Trophoblast cell (in vitro differentiated cells and primary cell): ENCODE data around the gene PTPRT.

ENCODE experiments used
- DNase-seq, 2 donors: peaks; one replicate each; pipeline ENCODE4 v3.0.0-alpha.2; 2016
- H2AFZ ChIP-seq: 2 replicates; pipeline ENCODE4 v1.6.1; 2013; ENCODE audit warnings: low read length, moderate library complexity, mild to moderate bottlenecking; ENCODE audit not compliant: insufficient read depth, poor library complexity
- H2AK5ac ChIP-seq: 2 replicates; pipeline ENCODE4 v1.6.1; 2013; ENCODE audit warnings: mild to moderate bottlenecking, low read length
- H2BK120ac ChIP-seq: 2 replicates; pipeline ENCODE4 v1.6.1; 2013; ENCODE audit warnings: low read length, mild to moderate bottlenecking, moderate library complexity; ENCODE audit not compliant: insufficient read depth, poor library complexity
- H2BK12ac ChIP-seq: 2 replicates; pipeline ENCODE4 v1.6.1; 2013; ENCODE audit warnings: mild to moderate bottlenecking, low read length, moderate library complexity
- H2BK5ac ChIP-seq: 2 replicates; pipeline ENCODE4 v1.6.1; 2013; ENCODE audit warnings: low read length, low read depth, moderate library complexity, mild to moderate bottlenecking; ENCODE audit not compliant: poor library complexity
- H3K14ac ChIP-seq: 2 replicates; pipeline ENCODE4 v1.6.1; 2013; ENCODE audit warnings: mild to moderate bottlenecking, low read length
- H3K18ac ChIP-seq: 2 replicates; pipeline ENCODE4 v1.6.1; 2013; ENCODE audit warnings: mild to moderate bottlenecking, low read length
- H3K23ac ChIP-seq: 2 replicates; pipeline ENCODE4 v1.6.1; 2013; ENCODE audit warnings: low read length
- H3K27ac ChIP-seq: 2 replicates; pipeline ENCODE4 v1.5.1; 2013; ENCODE audit warnings: low read depth, mild to moderate bottlenecking, inconsistent platforms, low read length, moderate library complexity
- H3K27me3 ChIP-seq: 2 replicates; pipeline ENCODE4 v1.6.1; 2013; ENCODE audit warnings: inconsistent platforms, mild to moderate bottlenecking, low read length, moderate library complexity; ENCODE audit not compliant: insufficient read depth
- H3K36me3 ChIP-seq, 2 experiments: 1 replicate in 1 of 2; 2 replicates in 1 of 2; pipeline ENCODE4 v1.6.1; 2013; ENCODE audit warnings: low read length in 2 of 2, mild to moderate bottlenecking in 2 of 2, moderate library complexity in 1 of 2; ENCODE audit not compliant: insufficient read depth in 2 of 2, control insufficient read depth in 1 of 2
- H3K4ac ChIP-seq: 2 replicates; pipeline ENCODE4 v1.6.1; 2013; ENCODE audit warnings: low read depth, mild to moderate bottlenecking, low read length, moderate library complexity
- H3K4me1 ChIP-seq, 2 experiments: 1 replicate in 1 of 2; 2 replicates in 1 of 2; pipeline ENCODE4 v1.6.1; 2013; ENCODE audit warnings: low read length in 2 of 2, mild to moderate bottlenecking in 2 of 2, moderate library complexity in 1 of 2; ENCODE audit not compliant: insufficient read depth in 2 of 2, control insufficient read depth in 1 of 2
- H3K4me2 ChIP-seq: 2 replicates; pipeline ENCODE4 v1.6.1; 2013; ENCODE audit warnings: inconsistent platforms, mild to moderate bottlenecking, low read length, moderate library complexity
- H3K4me3 ChIP-seq: 2 replicates; pipeline ENCODE4 v1.5.1; 2013; ENCODE audit warnings: mild to moderate bottlenecking, low read depth, low read length, inconsistent platforms
- H3K79me1 ChIP-seq: one replicate; pipeline ENCODE4 v1.6.1; 2013; ENCODE audit warnings: low read length
- H3K79me2 ChIP-seq: 2 replicates; pipeline ENCODE4 v1.6.1; 2013; ENCODE audit warnings: low read length, mild to moderate bottlenecking; ENCODE audit not compliant: control insufficient read depth, insufficient read depth, poor library complexity
- H3K9ac ChIP-seq: 2 replicates; pipeline ENCODE4 v1.6.1; 2013; ENCODE audit warnings: mild to moderate bottlenecking, low read length
- H3K9me3 ChIP-seq: 2 replicates; pipeline ENCODE4 v1.6.1; 2013; ENCODE audit warnings: low read depth, mild to moderate bottlenecking, control low read depth, inconsistent platforms, low read length; ENCODE audit not compliant: insufficient read depth
- H4K12ac ChIP-seq: 2 replicates; pipeline ENCODE4 v1.6.1; 2013; ENCODE audit warnings: low read depth, mild to moderate bottlenecking, low read length, moderate library complexity
- H4K8ac ChIP-seq: 2 replicates; pipeline ENCODE4 v1.6.1; 2013; ENCODE audit warnings: low read depth, mild to moderate bottlenecking, low read length, moderate library complexity
- H4K91ac ChIP-seq: one replicate; pipeline ENCODE4 v1.6.1; 2013; ENCODE audit warnings: low read depth, mild to moderate bottlenecking, low read length, moderate library complexity
- WGBS: extraction: QIAGEN DNeasy Blood & Tissue Kit; methylation state at CpG from one replicate; pipeline ENCODE4 v1.1.7; 2013; ENCODE audit warnings: missing lambda C conversion rate; ENCODE audit not compliant: insufficient read length, insufficient coverage; ENCODE audit errors: extremely low coverage; 5-methylcytosine and 5-hydroxymethylcytosine counted together

The PTPRT gene

GRCh38 chr20:42775037-42775436 lies 414.7 kb downstream of the PTPRT start:
- H4K12ac ChIP-seq = no peak overlapping the region
- no CpG with 5 or more reads among the region's 7 CpGs for WGBS
- H3K36me3 ChIP-seq = no peaks in the 10 kb centered on the region
- no peak overlapping the region for H3K14ac ChIP-seq
- no peak overlapping the region for H2AFZ ChIP-seq
- H3K9me3 ChIP-seq = peaks cover 2% of the 10 kb centered on the region
- no peak overlapping the region for H3K4ac ChIP-seq
- H2BK5ac ChIP-seq = no peak overlapping the region
- no peak overlapping the region for H2BK12ac ChIP-seq
- H3K4me1 ChIP-seq = no peaks in the 10 kb centered on the region
- H3K79me1 ChIP-seq = no peaks in the 10 kb centered on the region
- H3K18ac ChIP-seq = no peak overlapping the region
- no peaks in the 10 kb centered on the region for H3K79me2 ChIP-seq
- H3K9ac ChIP-seq = no peak overlapping the region
- no peak overlapping the region for H4K8ac ChIP-seq
- H3K27me3 ChIP-seq = no peaks in the 10 kb centered on the region
- H4K91ac ChIP-seq = no peak overlapping the region
- H3K4me3 ChIP-seq = no peak overlapping the region
- no peak overlapping the region for H2AK5ac ChIP-seq
- H2BK120ac ChIP-seq = no peak overlapping the region
- H3K4me2 ChIP-seq = no peak overlapping the region
- H3K27ac ChIP-seq = no peak overlapping the region
- no peak for DNase-seq
- H3K23ac ChIP-seq = no peak overlapping the region

GRCh38 chr20:42763015-42763414 lies 426.7 kb downstream of the PTPRT start:
- no CpG with 5 or more reads among the region's 1 CpG for WGBS
- H3K9ac ChIP-seq = no peak overlapping the region
- no peaks in the 10 kb centered on the region for H3K36me3 ChIP-seq
- H4K91ac ChIP-seq = no peak overlapping the region
- no peak overlapping the region for H4K12ac ChIP-seq
- H3K79me2 ChIP-seq = no peaks in the 10 kb centered on the region
- no peaks in the 10 kb centered on the region for H3K27me3 ChIP-seq
- H4K8ac ChIP-seq = no peak overlapping the region
- no peaks in the 10 kb centered on the region for H3K4me1 ChIP-seq
- no peak overlapping the region for H2BK5ac ChIP-seq
- H3K9me3 ChIP-seq = no peaks in the 10 kb centered on the region
- DNase-seq = no peak
- no peak overlapping the region for H2BK12ac ChIP-seq
- no peaks in the 10 kb centered on the region for H3K79me1 ChIP-seq
- H2AK5ac ChIP-seq = no peak overlapping the region
- no peak overlapping the region for H3K4me3 ChIP-seq
- H3K4me2 ChIP-seq = no peak overlapping the region
- H3K23ac ChIP-seq = no peak overlapping the region
- H2AFZ ChIP-seq = no peak overlapping the region
- H3K27ac ChIP-seq = no peak overlapping the region
- no peak overlapping the region for H3K4ac ChIP-seq
- no peak overlapping the region for H3K18ac ChIP-seq
- no peak overlapping the region for H2BK120ac ChIP-seq
- H3K14ac ChIP-seq = no peak overlapping the region

- H3K23ac ChIP-seq = no peak overlapping the region
- H3K27ac ChIP-seq = no peak overlapping the region
- H2AK5ac ChIP-seq = no peak overlapping the region
- no peak overlapping the region for H4K91ac ChIP-seq
- H3K9me3 ChIP-seq = no peaks in the 10 kb centered on the region
- H3K79me2 ChIP-seq = no peaks in the 10 kb centered on the region
- H2BK120ac ChIP-seq = no peak overlapping the region
- no peak overlapping the region for H3K4ac ChIP-seq
- WGBS = no CpG with 5 or more reads among the region's 1 CpG
- H3K4me2 ChIP-seq = no peak overlapping the region
- H3K9ac ChIP-seq = no peak overlapping the region
- no peak overlapping the region for H2BK12ac ChIP-seq
- no peak overlapping the region for H2AFZ ChIP-seq
- no peak overlapping the region for H3K18ac ChIP-seq
- no peaks in the 10 kb centered on the region for H3K27me3 ChIP-seq
- H3K14ac ChIP-seq = no peak overlapping the region
- no peak overlapping the region for H4K12ac ChIP-seq
- H3K4me1 ChIP-seq = no peaks in the 10 kb centered on the region
- DNase-seq = no peak
- no peak overlapping the region for H4K8ac ChIP-seq
- no peak overlapping the region for H2BK5ac ChIP-seq
- no peaks in the 10 kb centered on the region for H3K36me3 ChIP-seq
- H3K4me3 ChIP-seq = no peak overlapping the region
- no peaks in the 10 kb centered on the region for H3K79me1 ChIP-seq
These were observed 432.7 kb downstream of the PTPRT start for GRCh38 chr20:42756991-42757390.

- H4K8ac ChIP-seq = no peak overlapping the region
- WGBS = no CpG with 5 or more reads among the region's 2 CpGs
- no peak overlapping the region for H2BK5ac ChIP-seq
These were observed 435.0 kb downstream of the PTPRT start for GRCh38 chr20:42754706-42755105.

More at GRCh38 chr20:42754706-42755105, 435.0 kb downstream of the PTPRT start:
- H4K91ac ChIP-seq = no peak overlapping the region
- H3K4me3 ChIP-seq = no peak overlapping the region
- no peak overlapping the region for H3K9ac ChIP-seq
- no peak overlapping the region for H3K23ac ChIP-seq
- H3K36me3 ChIP-seq = no peaks in the 10 kb centered on the region
- no peak overlapping the region for H2BK120ac ChIP-seq
- no peak overlapping the region for H2AK5ac ChIP-seq
- H3K4ac ChIP-seq = no peak overlapping the region
- H3K14ac ChIP-seq = no peak overlapping the region
- H3K9me3 ChIP-seq = peaks cover 3% of the 10 kb centered on the region
- no peaks in the 10 kb centered on the region for H3K4me1 ChIP-seq
- H3K27me3 ChIP-seq = no peaks in the 10 kb centered on the region
- DNase-seq = no peak
- no peak overlapping the region for H3K4me2 ChIP-seq
- H2AFZ ChIP-seq = no peak overlapping the region
- H3K79me2 ChIP-seq = no peaks in the 10 kb centered on the region
- H3K27ac ChIP-seq = no peak overlapping the region
- H2BK12ac ChIP-seq = no peak overlapping the region
- H4K12ac ChIP-seq = no peak overlapping the region
- H3K79me1 ChIP-seq = no peaks in the 10 kb centered on the region
- H3K18ac ChIP-seq = no peak overlapping the region
